Stimulated activated CD8-positive, alpha-beta memory T cell treated with anti-CD3 and anti-CD28 coated beads, Interleukin-7, amount 100 ng/mL, for 4 hours (primary cell): ENCODE measurements around the gene SPANXA1.
"Not testable (repeated sequence)": the region's sequence is repeated elsewhere in the genome, so short reads cannot be mapped to it uniquely, and the experiment has no call there.

Experiments used
- DNase-seq, 2 donors: peaks; one replicate each; pipeline ENCODE4 v3.0.0-alpha.2; 2020; ENCODE audit warnings: low read depth in 2 of 2

The SPANXA1 gene, protein sequence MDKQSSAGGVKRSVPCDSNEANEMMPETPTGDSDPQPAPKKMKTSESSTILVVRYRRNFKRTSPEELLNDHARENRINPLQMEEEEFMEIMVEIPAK

DNA sequence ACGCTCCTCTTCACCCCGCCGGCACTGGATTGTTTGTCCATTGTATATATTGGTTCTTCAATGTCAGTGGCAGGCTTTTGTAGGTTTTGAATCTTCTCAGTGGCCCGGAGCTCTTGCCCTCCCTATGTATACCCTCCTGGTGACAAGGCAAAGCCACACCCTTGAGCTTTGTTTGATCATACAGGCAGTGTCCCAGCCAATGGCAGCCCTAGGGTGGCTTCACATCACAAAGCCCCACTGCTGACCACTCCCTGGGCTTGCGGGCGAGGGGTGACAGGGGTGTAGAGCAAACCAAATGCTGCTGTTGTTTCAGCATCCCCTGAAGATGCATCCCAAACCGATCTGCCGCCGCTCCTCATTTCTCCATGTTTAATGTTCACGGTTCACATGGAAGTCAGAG, at the start of gene SPANXA1:
Gene SPANXA1, minus strand, starts transcription at position 101 of the 400 bp plus-strand sequence. Its CDS starts 60 bp downstream, at position 41.
- not testable (repeated sequence) for DNase-seq

DNA sequence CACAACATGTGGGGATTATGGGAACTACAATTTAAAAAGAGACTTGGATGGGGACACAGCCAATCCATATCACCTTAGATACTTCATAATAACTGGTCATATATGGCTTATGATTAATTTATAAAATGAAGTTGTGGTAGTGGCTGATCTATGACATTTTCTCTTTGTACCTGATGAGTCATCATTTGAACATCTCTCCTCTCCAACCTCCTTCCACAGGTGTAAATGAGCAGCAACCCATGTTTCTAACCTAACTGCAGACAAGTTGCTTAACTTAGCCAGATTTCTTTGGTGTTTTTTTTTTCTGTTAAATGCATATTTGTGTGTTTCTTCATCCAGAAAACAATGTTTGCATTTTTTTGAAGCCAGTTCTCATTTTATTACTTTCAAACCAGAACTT, 47.6 kb upstream of the SPANXA1 start:
- no peak for DNase-seq

DNA sequence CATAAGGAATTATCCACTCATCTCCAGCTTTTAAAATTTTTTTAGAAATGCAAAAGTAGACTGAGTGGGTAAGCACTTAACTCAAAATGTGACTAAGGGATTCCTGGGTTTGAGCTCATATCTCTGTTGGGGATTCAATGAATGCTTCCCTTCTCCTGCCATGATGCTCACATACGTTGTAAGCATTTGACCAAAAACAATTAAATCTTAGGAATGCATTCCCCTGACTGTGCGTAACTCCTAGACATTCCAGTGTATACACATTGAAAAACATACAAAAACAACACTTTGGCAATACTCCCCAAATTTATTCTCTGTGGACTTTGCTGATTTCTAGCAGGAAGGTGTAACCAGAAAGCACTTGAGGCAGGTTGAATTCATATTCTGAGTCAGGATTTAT, 34.8 kb upstream of the SPANXA1 start:
- no peak for DNase-seq

DNA sequence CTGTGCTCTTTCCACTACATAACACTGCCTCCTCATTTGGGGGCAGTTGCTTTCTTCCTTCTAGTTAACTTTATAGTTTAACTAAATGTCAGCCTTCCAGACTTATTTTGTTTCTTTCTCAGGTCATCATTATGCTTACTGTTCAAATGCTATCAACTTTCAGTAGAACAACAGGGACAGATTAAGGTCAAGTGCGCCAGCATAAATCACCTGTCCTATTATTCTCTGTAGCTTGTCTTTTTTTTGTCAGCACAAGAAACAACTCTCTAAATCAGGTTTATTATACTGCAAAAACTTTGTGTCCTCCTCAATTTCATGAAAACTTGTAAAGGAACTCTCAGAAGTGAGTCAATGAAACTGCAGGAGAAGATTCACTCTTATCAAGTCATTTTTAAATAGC, 24.6 kb upstream of the SPANXA1 start:
- no peak for DNase-seq

DNA sequence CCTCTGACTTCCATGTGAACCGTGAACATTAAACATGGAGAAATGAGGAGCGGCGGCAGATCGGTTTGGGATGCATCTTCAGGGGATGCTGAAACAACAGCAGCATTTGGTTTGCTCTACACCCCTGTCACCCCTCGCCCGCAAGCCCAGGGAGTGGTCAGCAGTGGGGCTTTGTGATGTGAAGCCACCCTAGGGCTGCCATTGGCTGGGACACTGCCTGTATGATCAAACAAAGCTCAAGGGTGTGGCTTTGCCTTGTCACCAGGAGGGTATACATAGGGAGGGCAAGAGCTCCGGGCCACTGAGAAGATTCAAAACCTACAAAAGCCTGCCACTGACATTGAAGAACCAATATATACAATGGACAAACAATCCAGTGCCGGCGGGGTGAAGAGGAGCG, 4.9 kb upstream of the SPANXA1 start, which contains the start of gene SPANXA2:
Gene SPANXA2, plus strand, starts transcription at position 301 of the 400 bp plus-strand sequence. Its CDS starts 60 bp downstream, at position 361.
- DNase-seq, result not testable (repeated sequence)

DNA sequence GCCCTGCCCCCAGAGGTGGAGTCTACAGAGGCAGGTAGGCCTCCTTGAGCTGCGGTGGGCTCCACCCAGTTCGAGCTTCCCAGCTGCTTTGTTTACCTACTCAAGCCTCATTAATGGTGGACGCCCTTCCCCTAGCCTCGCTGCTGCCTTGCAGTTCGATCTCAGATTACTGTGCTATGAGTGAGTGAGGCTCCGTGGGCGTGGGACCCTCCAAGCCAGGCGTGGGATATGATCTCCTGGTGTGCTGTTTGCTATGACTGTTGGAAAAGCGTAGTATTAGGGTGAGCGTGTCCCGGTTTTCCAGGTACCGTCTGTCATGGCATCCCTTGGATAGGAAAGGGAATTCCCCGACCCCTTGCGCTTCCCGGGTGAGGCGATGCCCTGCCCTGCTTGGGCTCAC, 42.0 kb downstream of the SPANXA1 start:
- not testable (repeated sequence) for DNase-seq
